ENCODE measurements around the gene PPP6R2. TPM values are rescaled to one million over a fixed set of nuclear protein-coding genes. Genes with fewer than 3 reads are reported as not detected.

PPP6R2 gene
- total and polyA plus RNA-seq, 2 of the 4 experiments (the other 2 are of a cell fraction): 49.2 to 51.6 TPM

GRCh38 chr22:50477923-50478322, 134.8 kb downstream of the PPP6R2 start:
- Histone ChIP-seq H3K56ac (ENCODE audit: extremely low read depth, insufficient read depth, low read length) (no peak overlapping the region), H3K18ac (ENCODE audit: low read depth, low read length) (no peak overlapping the region), H2BK15ac (ENCODE audit: low read depth, low read length) (no peak overlapping the region), H2AK9ac (replicated peaks; ENCODE audit: low read depth, low read length, poor library complexity) (no peak overlapping the region), H2BK5ac (ENCODE audit: low read depth, low read length, poor library complexity, severe bottlenecking) (no peak overlapping the region), H4K5ac (ENCODE audit: low read depth, low read length) (no peak overlapping the region), H4K8ac (ENCODE audit: low read depth in 2 of 2, low read length in 2 of 2) (no peak overlapping the region), H3K27ac (ENCODE audit: insufficient read depth, low read length) (no peak overlapping the region), H3K9ac (ENCODE audit: low read depth, low read length) (no peak overlapping the region), H3K36me3 (ENCODE audit: control insufficient read depth, insufficient read depth, low read length) (peaks cover 2% of the 10 kb centered on the region; the same call in 1 of the 2 replicates), H4K20me1 (ENCODE audit: insufficient read depth, low read length) (peaks cover 14% of the 10 kb centered on the region), H3K4me1 (ENCODE audit: control insufficient read depth, insufficient read depth, low read length) (peaks cover 10% of the 10 kb centered on the region), H4K91ac (ENCODE audit: insufficient read depth, low read depth, low read length) (no peak overlapping the region), H3K23ac (ENCODE audit: low read depth, low read length) (no peak overlapping the region), H2BK20ac (ENCODE audit: low read depth, low read length) (no peak overlapping the region), H3K4me3 (ENCODE audit: insufficient read depth, low read depth, low read length) (no peak overlapping the region), H3K9me3 (ENCODE audit: control insufficient read depth, insufficient read depth, low read length) (no peaks in the 10 kb centered on the region), H3K27me3 (ENCODE audit: control insufficient read depth, insufficient read depth, low read length) (peaks cover 21% of the 10 kb centered on the region), H2AK5ac (ENCODE audit: low read depth, low read length) (no peak overlapping the region), H3K79me1 (ENCODE audit: low read depth in 1 of 2, low read length in 2 of 2) (peaks cover 3 to 15% of the 10 kb centered on the region in 2 experiments; a peak in 3 of 4 replicates), H3K4me2 (ENCODE audit: low read depth, low read length) (no peak overlapping the region), H3K4ac (ENCODE audit: low read depth, low read length) (no peak overlapping the region), H2AFZ (replicated peaks; ENCODE audit: low read length, poor library complexity) (no peak overlapping the region), H3K14ac (replicated peaks; ENCODE audit: low read depth, low read length) (no peak overlapping the region), H2BK120ac (ENCODE audit: low read depth, low read length) (no peak overlapping the region), H3K9me1 (ENCODE audit: insufficient read depth, low read length) (peaks cover 5% of the 10 kb centered on the region)
- CTCF ChIA-PET: no interaction called here
- in situ Hi-C loops (cut with MboI; ENCODE audit: low sequenced_read_pairs) (no loop called here), dilution Hi-C loops (cut with HindIII; ENCODE audit: low sequenced_read_pairs, unreplicated experiment) (no loop called here), intact Hi-C loops (cut with micrococcal nuclease) (no loop called here)
- POLR2A ChIA-PET (ENCODE audit: unreplicated experiment): no interaction called here
- 94% methylated on average over 6 of the region's 12 CpGs; no CpG with 5 or more reads in 1 of the 2 experiments for WGBS, 2 experiments (ENCODE audit: extremely low coverage in 2 of 2, insufficient read length in 1 of 2)
- TF ChIP-seq RAD21 (IDR thresholded peaks at IDR 0.05; ENCODE audit: low read length) (no peak), MAZ (IDR thresholded peaks at IDR 0.05; ENCODE audit: borderline replicate concordance, low read depth, low read length) (no peak), BHLHE40 (IDR thresholded peaks at IDR 0.05; ENCODE audit: low read depth, low read length) (no peak), NFE2L2 (IDR thresholded peaks at IDR 0.05; ENCODE audit: low read depth, low read length) (no peak), CEBPB (IDR thresholded peaks at IDR 0.05; ENCODE audit: low read depth, low read length) (no peak), CTCF (conservative IDR thresholded peaks at IDR 0.05; ENCODE audit: low read depth, low read length) (no peak), RFX5 (IDR thresholded peaks at IDR 0.05; ENCODE audit: low read depth, low read length) (no peak), CHD1 (IDR thresholded peaks at IDR 0.05; ENCODE audit: low read depth, low read length) (no peak), MAFK (IDR thresholded peaks at IDR 0.05; ENCODE audit: low read depth, low read length) (no peak), RCOR1 (IDR thresholded peaks at IDR 0.05; ENCODE audit: insufficient replicate concordance, low read length) (no peak), USF2 (IDR thresholded peaks at IDR 0.05; ENCODE audit: low read depth, low read length) (no peak), SMC3 (IDR thresholded peaks at IDR 0.05; ENCODE audit: low read depth, low read length) (no peak), MXI1 (IDR thresholded peaks at IDR 0.05; ENCODE audit: borderline replicate concordance, low read depth, low read length) (no peak), POLR2A (IDR thresholded peaks at IDR 0.05; ENCODE audit: low read depth, low read length) (no peak), FOS (IDR thresholded peaks at IDR 0.05; ENCODE audit: low read depth, low read length) (no peak), ELK1 (IDR thresholded peaks at IDR 0.05; ENCODE audit: borderline replicate concordance, low read depth, low read length) (no peak)
- BruUV-seq (replicated peaks): no TSS peak
- DNase-seq: no peak
- ATAC-seq (ENCODE audit: low read depth): no peak
